ENCODE measurements around the gene LRP1B. TPM values are rescaled to one million over a fixed set of nuclear protein-coding genes. Genes with fewer than 3 reads are reported as not detected.

The LRP1B gene
- total RNA-seq, 2 experiments from 2014 or later = not detected

- peaks cover 31% of the 10 kb centered on the region for H3K9me3 Mint-ChIP-seq
- H3K4me1 Mint-ChIP-seq (ENCODE audit: low read depth) = no peaks in the 10 kb centered on the region
- H3K27me3 Mint-ChIP-seq = no peaks in the 10 kb centered on the region
- DNase-seq = no peak
- CTCF ChIA-PET = no interaction called here
- intact Hi-C loops (cut with micrococcal nuclease) = no loop called here
- H3K4me3 Mint-ChIP-seq = no peak overlapping the region
- POLR2A ChIA-PET = no interaction called here
- no peaks in the 10 kb centered on the region for H3K36me3 Mint-ChIP-seq
- no peak overlapping the region for H3K27ac Mint-ChIP-seq
These were observed 789.4 kb downstream of the LRP1B start for GRCh38 chr2:141341444-141341843.

GRCh38 chr2:141331127-141331526 lies 799.7 kb downstream of the LRP1B start:
- Mint-ChIP-seq H3K27me3 (no peaks in the 10 kb centered on the region), H3K36me3 (no peaks in the 10 kb centered on the region), H3K27ac (no peak overlapping the region), H3K9me3 (peaks cover 20% of the 10 kb centered on the region), H3K4me3 (no peak overlapping the region), H3K4me1 (ENCODE audit: low read depth) (no peaks in the 10 kb centered on the region)
- no peak for DNase-seq
- intact Hi-C loops (cut with micrococcal nuclease) = no loop called here
- CTCF ChIA-PET = no interaction called here
- POLR2A ChIA-PET = no interaction called here

GRCh38 chr2:141329964-141330363 lies 800.9 kb downstream of the LRP1B start:
- no peaks in the 10 kb centered on the region for H3K27me3 Mint-ChIP-seq
- ChIA-PET POLR2A (no interaction called here), CTCF (no interaction called here)
- no peak overlapping the region for H3K4me3 Mint-ChIP-seq
- H3K9me3 Mint-ChIP-seq = peaks cover 21% of the 10 kb centered on the region
- H3K4me1 Mint-ChIP-seq (ENCODE audit: low read depth) = no peaks in the 10 kb centered on the region
- no peak overlapping the region for H3K27ac Mint-ChIP-seq
- no peaks in the 10 kb centered on the region for H3K36me3 Mint-ChIP-seq
- no peak for DNase-seq
- intact Hi-C loops (cut with micrococcal nuclease) = no loop called here

- Mint-ChIP-seq H3K27me3 (no peaks in the 10 kb centered on the region), H3K27ac (no peak overlapping the region), H3K4me1 (ENCODE audit: low read depth) (no peaks in the 10 kb centered on the region), H3K9me3 (peaks cover 19% of the 10 kb centered on the region), H3K36me3 (no peaks in the 10 kb centered on the region), H3K4me3 (no peak overlapping the region)
- ChIA-PET CTCF (no interaction called here), POLR2A (no interaction called here)
- intact Hi-C loops (cut with micrococcal nuclease) = no loop called here
- no peak for DNase-seq
These were observed 807.2 kb downstream of the LRP1B start for GRCh38 chr2:141323571-141323970.

DNA sequence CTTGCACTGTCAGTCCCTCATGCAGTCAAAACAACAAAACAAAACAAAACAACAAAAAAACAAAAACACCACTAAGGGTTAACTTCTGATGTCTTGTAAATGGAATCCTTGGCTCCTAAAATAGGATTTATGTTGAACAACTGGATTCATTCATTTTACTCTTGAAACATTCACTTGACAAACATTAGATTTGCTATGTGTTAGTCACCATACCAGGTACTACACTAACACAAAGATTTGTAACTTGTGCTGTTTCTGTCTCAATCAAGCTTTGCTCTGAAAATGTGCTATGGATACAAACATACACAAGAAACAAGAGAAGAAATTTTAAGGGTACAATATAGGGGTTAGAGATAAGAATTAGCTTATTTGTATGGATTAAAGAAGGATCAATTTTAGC lies 812.8 kb downstream of the LRP1B start:
- H3K4me3 Mint-ChIP-seq = no peak overlapping the region
- POLR2A ChIA-PET = no interaction called here
- DNase-seq = no peak
- no peak overlapping the region for H3K27ac Mint-ChIP-seq
- CTCF ChIA-PET = no interaction called here
- no peaks in the 10 kb centered on the region for H3K27me3 Mint-ChIP-seq
- intact Hi-C loops (cut with micrococcal nuclease) = no loop called here
- H3K9me3 Mint-ChIP-seq = peaks cover 16% of the 10 kb centered on the region
- H3K36me3 Mint-ChIP-seq = no peaks in the 10 kb centered on the region
- no peaks in the 10 kb centered on the region for H3K4me1 Mint-ChIP-seq (ENCODE audit: low read depth)

GRCh38 chr2:141316606-141317005 lies 814.2 kb downstream of the LRP1B start:
- Mint-ChIP-seq H3K9me3 (peaks cover 11% of the 10 kb centered on the region), H3K36me3 (no peaks in the 10 kb centered on the region), H3K27ac (no peak overlapping the region), H3K27me3 (no peaks in the 10 kb centered on the region), H3K4me3 (no peak overlapping the region), H3K4me1 (ENCODE audit: low read depth) (no peaks in the 10 kb centered on the region)
- ChIA-PET POLR2A (no interaction called here), CTCF (no interaction called here)
- intact Hi-C loops (cut with micrococcal nuclease) = no loop called here
- no peak for DNase-seq

GRCh38 chr2:141316103-141316502 lies 814.7 kb downstream of the LRP1B start:
- H3K4me3 Mint-ChIP-seq = no peak overlapping the region
- intact Hi-C loops (cut with micrococcal nuclease) = no loop called here
- peaks cover 11% of the 10 kb centered on the region for H3K9me3 Mint-ChIP-seq
- H3K4me1 Mint-ChIP-seq (ENCODE audit: low read depth) = no peaks in the 10 kb centered on the region
- H3K27ac Mint-ChIP-seq = no peak overlapping the region
- POLR2A ChIA-PET = no interaction called here
- H3K27me3 Mint-ChIP-seq = no peaks in the 10 kb centered on the region
- no peaks in the 10 kb centered on the region for H3K36me3 Mint-ChIP-seq
- no peak for DNase-seq
- CTCF ChIA-PET = no interaction called here

- no peak for DNase-seq
- ChIA-PET POLR2A (no interaction called here), CTCF (no interaction called here)
- Mint-ChIP-seq H3K36me3 (no peaks in the 10 kb centered on the region), H3K4me3 (no peak overlapping the region), H3K9me3 (peaks cover 20% of the 10 kb centered on the region), H3K4me1 (ENCODE audit: low read depth) (no peaks in the 10 kb centered on the region), H3K27ac (no peak overlapping the region), H3K27me3 (no peaks in the 10 kb centered on the region)
- intact Hi-C loops (cut with micrococcal nuclease) = no loop called here
These were observed 816.8 kb downstream of the LRP1B start for GRCh38 chr2:141313972-141314371.

DNA sequence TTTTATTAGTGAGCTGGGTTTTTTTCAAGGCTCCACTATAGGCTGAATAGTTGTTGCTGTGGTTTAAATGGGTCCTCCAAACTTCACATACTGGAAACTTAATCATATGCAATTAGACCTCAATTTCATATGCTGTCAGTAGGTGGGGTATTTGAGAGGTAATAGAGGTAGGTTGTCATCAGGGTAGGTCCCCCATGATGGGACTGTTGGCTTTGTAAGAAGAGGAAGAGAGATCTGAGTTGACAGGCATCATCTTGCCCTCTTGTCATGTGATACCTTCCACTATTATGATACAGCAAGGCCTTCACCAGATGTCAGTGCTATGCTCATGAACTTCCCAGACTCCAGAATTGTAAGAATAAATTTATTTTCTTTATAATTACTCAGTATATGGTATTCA lies 819.4 kb downstream of the LRP1B start:
- intact Hi-C loops (cut with micrococcal nuclease) = no loop called here
- ChIA-PET CTCF (no interaction called here), POLR2A (no interaction called here)
- no peak overlapping the region for H3K27ac Mint-ChIP-seq
- H3K4me3 Mint-ChIP-seq = no peak overlapping the region
- DNase-seq = no peak
- H3K9me3 Mint-ChIP-seq = peaks cover 22% of the 10 kb centered on the region
- H3K4me1 Mint-ChIP-seq (ENCODE audit: low read depth) = no peaks in the 10 kb centered on the region
- no peaks in the 10 kb centered on the region for H3K36me3 Mint-ChIP-seq
- no peaks in the 10 kb centered on the region for H3K27me3 Mint-ChIP-seq

DNA sequence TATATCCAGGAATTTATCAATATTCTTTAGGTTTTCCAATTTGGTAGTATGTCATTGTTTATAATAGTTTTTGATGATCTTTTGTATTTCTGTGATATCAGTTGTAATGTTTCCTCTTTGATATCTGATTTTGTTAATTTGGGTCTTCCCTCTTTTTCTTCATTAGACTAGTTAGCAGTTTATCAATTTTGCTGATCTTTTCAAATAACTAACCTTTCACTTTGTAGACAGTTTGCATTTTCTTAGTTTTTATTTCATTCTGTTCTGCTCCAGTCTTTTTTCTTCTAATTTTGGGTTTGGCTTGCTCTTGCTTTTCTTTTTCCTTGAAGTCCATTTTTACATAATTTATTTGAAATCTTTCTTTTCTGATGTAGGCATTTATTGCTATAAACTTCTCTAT lies 824.4 kb downstream of the LRP1B start:
- H3K36me3 Mint-ChIP-seq = no peaks in the 10 kb centered on the region
- intact Hi-C loops (cut with micrococcal nuclease) = no loop called here
- POLR2A ChIA-PET = no interaction called here

DNA sequence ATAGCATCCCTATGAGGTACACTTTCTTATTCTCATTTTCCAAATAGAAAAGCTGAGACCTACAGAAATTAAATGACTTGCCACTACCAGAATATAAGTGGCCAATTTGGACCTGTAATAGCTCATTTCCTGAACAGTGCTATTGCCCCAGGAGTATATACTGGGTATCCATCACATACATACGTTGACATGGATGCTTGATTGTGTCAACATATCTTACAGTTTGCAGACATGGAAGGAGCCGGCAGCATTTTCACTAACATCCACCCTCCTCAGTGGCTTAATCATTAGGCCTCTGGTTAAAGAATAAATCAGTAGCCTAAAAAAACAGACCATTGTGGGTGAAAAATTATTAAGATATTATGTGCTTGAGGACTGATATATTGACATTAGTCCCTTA lies 829.3 kb downstream of the LRP1B start:
- no peak overlapping the region for H3K4me3 Mint-ChIP-seq
- no peak for DNase-seq
- intact Hi-C loops (cut with micrococcal nuclease) = no loop called here
- H3K27ac Mint-ChIP-seq = no peak overlapping the region
- H3K4me1 Mint-ChIP-seq (ENCODE audit: low read depth) = no peaks in the 10 kb centered on the region
- CTCF ChIA-PET = no interaction called here
- peaks cover 23% of the 10 kb centered on the region for H3K9me3 Mint-ChIP-seq
- no peaks in the 10 kb centered on the region for H3K27me3 Mint-ChIP-seq
- POLR2A ChIA-PET = no interaction called here
- no peaks in the 10 kb centered on the region for H3K36me3 Mint-ChIP-seq

More for the DNA sequence above, 824.4 kb downstream of the LRP1B start:
- no peaks in the 10 kb centered on the region for H3K4me1 Mint-ChIP-seq (ENCODE audit: low read depth)
- peaks cover 32% of the 10 kb centered on the region for H3K9me3 Mint-ChIP-seq
- no peak overlapping the region for H3K27ac Mint-ChIP-seq
- CTCF ChIA-PET = no interaction called here
- H3K4me3 Mint-ChIP-seq = no peak overlapping the region
- H3K27me3 Mint-ChIP-seq = no peaks in the 10 kb centered on the region
- no peak for DNase-seq

- intact Hi-C loops (cut with micrococcal nuclease) = no loop called here
- POLR2A ChIA-PET = no interaction called here
- CTCF ChIA-PET = no interaction called here
- Mint-ChIP-seq H3K36me3 (no peaks in the 10 kb centered on the region), H3K27me3 (no peaks in the 10 kb centered on the region), H3K27ac (no peak overlapping the region), H3K9me3 (peaks cover 13% of the 10 kb centered on the region), H3K4me1 (ENCODE audit: low read depth) (no peaks in the 10 kb centered on the region), H3K4me3 (no peak overlapping the region)
- no peak for DNase-seq
These were observed 850.8 kb downstream of the LRP1B start for GRCh38 chr2:141280037-141280436.

DNA sequence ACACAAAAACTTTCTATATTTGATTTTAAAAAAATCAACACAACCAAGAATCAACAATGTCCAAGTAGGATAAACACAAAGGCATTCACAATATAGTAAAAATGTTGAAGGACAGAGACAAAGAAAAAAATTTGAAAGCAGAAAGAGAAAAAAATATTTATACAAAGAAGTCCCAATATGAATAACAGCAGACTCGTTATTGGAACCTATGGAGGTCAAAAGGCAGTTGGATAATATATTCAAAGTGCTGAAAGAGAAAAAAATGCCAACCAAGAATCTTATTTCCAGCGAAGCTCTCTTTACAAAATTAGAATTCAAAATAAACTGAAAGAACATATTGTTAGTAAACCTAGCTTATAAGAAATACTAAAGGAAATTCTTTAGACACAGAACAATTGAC lies 859.5 kb downstream of the LRP1B start:
- Mint-ChIP-seq H3K4me1 (ENCODE audit: low read depth) (no peaks in the 10 kb centered on the region), H3K36me3 (no peaks in the 10 kb centered on the region), H3K27ac (no peak overlapping the region), H3K9me3 (peaks cover 30% of the 10 kb centered on the region), H3K27me3 (no peaks in the 10 kb centered on the region), H3K4me3 (no peak overlapping the region)
- DNase-seq = no peak
- intact Hi-C loops (cut with micrococcal nuclease) = no loop called here
- CTCF ChIA-PET = no interaction called here
- POLR2A ChIA-PET = no interaction called here

- H3K27ac Mint-ChIP-seq = no peak overlapping the region
- no peaks in the 10 kb centered on the region for H3K36me3 Mint-ChIP-seq
- H3K4me1 Mint-ChIP-seq (ENCODE audit: low read depth) = no peaks in the 10 kb centered on the region
- peaks cover 23% of the 10 kb centered on the region for H3K9me3 Mint-ChIP-seq
- POLR2A ChIA-PET = no interaction called here
- CTCF ChIA-PET = no interaction called here
- no peak for DNase-seq
- H3K4me3 Mint-ChIP-seq = no peak overlapping the region
- intact Hi-C loops (cut with micrococcal nuclease) = no loop called here
- H3K27me3 Mint-ChIP-seq = no peaks in the 10 kb centered on the region
These were observed 866.0 kb downstream of the LRP1B start for GRCh38 chr2:141264848-141265247.

All from activated CD4-positive, alpha-beta memory T cell treated with anti-CD3 and anti-CD28 coated beads for 36 hours (primary cell).